SK-N-SH treated with all-trans-retinoic acid at 6 μM for 48 hours (cell line): ENCODE data around the gene GAL3ST1.

Source experiments
- ATAC-seq: fragments of 200-7000 bp; cut with Tn5 transposase; 3 replicates; pipeline ENCODE4 v1.9.1; 2020; ENCODE audit warnings: mild to moderate bottlenecking, moderate library complexity
- BACH2 ChIP-seq: fragments of 250-450 bp; sonication (Bioruptor Pico); IDR thresholded peaks from 2 replicates; pipeline ENCODE4 v1.9.0; 2021; ENCODE audit warnings: mild to moderate bottlenecking, borderline replicate concordance
- ESRRG ChIP-seq: fragments of 250-450 bp; sonication (Bioruptor Pico); IDR thresholded peaks from 2 replicates; pipeline ENCODE4 v1.6.1; 2021; ENCODE audit warnings: mild to moderate bottlenecking
- GLIS3 ChIP-seq: fragments of 250-450 bp; sonication (Bioruptor Pico); IDR thresholded peaks from 2 replicates; pipeline ENCODE4 v1.5.0; 2020; ENCODE audit warnings: mild to moderate bottlenecking, moderate library complexity
- ISL1 ChIP-seq: fragments of 250-450 bp; sonication (Bioruptor Pico); IDR thresholded peaks from 2 replicates; pipeline ENCODE4 v2.1.2; 2022; ENCODE audit warnings: mild to moderate bottlenecking, moderate library complexity
- OSR1 ChIP-seq: fragments of 250-450 bp; sonication (Bioruptor Pico); IDR thresholded peaks from 2 replicates; pipeline ENCODE4 v1.8.0; 2022; ENCODE audit warnings: moderate library complexity, mild to moderate bottlenecking, inconsistent platforms
- RARB ChIP-seq: fragments of 250-450 bp; sonication (Bioruptor Pico); IDR thresholded peaks from 2 replicates; pipeline ENCODE4 v1.8.0; 2021; ENCODE audit warnings: mild to moderate bottlenecking, moderate library complexity
- SNAI2 ChIP-seq: fragments of 250-450 bp; sonication (Bioruptor Pico); IDR thresholded peaks from 2 replicates; pipeline ENCODE4 v1.5.0; 2020; ENCODE audit warnings: mild to moderate bottlenecking, moderate library complexity
- TCF4 ChIP-seq: fragments of 250-450 bp; sonication (Bioruptor Pico); IDR thresholded peaks from 2 replicates; pipeline ENCODE4 v1.8.0; 2021; ENCODE audit warnings: mild to moderate bottlenecking, moderate library complexity, borderline replicate concordance
- TOX ChIP-seq: fragments of 250-450 bp; sonication (Bioruptor Pico); IDR thresholded peaks from 2 replicates; pipeline ENCODE4 v1.8.0; 2021; ENCODE audit warnings: mild to moderate bottlenecking, moderate library complexity, borderline replicate concordance
- ZC3H10 ChIP-seq: fragments of 250-450 bp; sonication (Bioruptor Pico); IDR thresholded peaks from 2 replicates; pipeline ENCODE4 v1.5.1; 2021; ENCODE audit warnings: mild to moderate bottlenecking, moderate library complexity
- ZFP3 ChIP-seq: fragments of 250-450 bp; sonication (Bioruptor Pico); IDR thresholded peaks from 2 replicates; pipeline ENCODE4 v1.5.0; 2020; ENCODE audit warnings: mild to moderate bottlenecking, moderate library complexity
- ZFP30 ChIP-seq: fragments of 450-650 bp; formaldehyde crosslinking; IDR thresholded peaks from 2 replicates; pipeline ENCODE4 v1.5.0; 2022; ENCODE audit warnings: mild to moderate bottlenecking, moderate library complexity
- ZNF565 ChIP-seq: fragments of 450-650 bp; formaldehyde crosslinking; conservative IDR thresholded peaks from 2 replicates; pipeline ENCODE4 v1.5.0; 2020; ENCODE audit warnings: low read depth, mild to moderate bottlenecking, moderate library complexity
- ZNF70 ChIP-seq: fragments of 450-650 bp; formaldehyde crosslinking; IDR thresholded peaks from 2 replicates; pipeline ENCODE4 v1.5.0; 2020; ENCODE audit warnings: mild to moderate bottlenecking, moderate library complexity
- ZNF8 ChIP-seq: fragments of 450-650 bp; formaldehyde crosslinking; IDR thresholded peaks from 2 replicates; pipeline ENCODE4 v1.5.0; 2020; ENCODE audit warnings: mild to moderate bottlenecking, moderate library complexity
- TF ChIP-seq, protein P1 (sequence below): fragments of 250-450 bp; sonication (Bioruptor Pico); IDR thresholded peaks from 2 replicates; pipeline ENCODE4 v1.5.0; 2020; ENCODE audit warnings: mild to moderate bottlenecking, moderate library complexity
- TF ChIP-seq, protein P2 (sequence below): fragments of 250-450 bp; sonication (Bioruptor Pico); IDR thresholded peaks from 2 replicates; pipeline ENCODE4 v1.8.0; 2021; ENCODE audit warnings: low read depth, mild to moderate bottlenecking, moderate library complexity, borderline replicate concordance
- TF ChIP-seq, protein P3 (sequence below): fragments of 250-450 bp; sonication (Bioruptor Pico); IDR thresholded peaks from 2 replicates; pipeline ENCODE4 v1.8.0; 2020; ENCODE audit warnings: mild to moderate bottlenecking, moderate library complexity, borderline replicate concordance
- TF ChIP-seq, protein P4 (sequence below): fragments of 250-450 bp; sonication (Bioruptor Pico); IDR thresholded peaks from 2 replicates; pipeline ENCODE4 v1.5.1; 2021; ENCODE audit warnings: mild to moderate bottlenecking, moderate library complexity
- TF ChIP-seq, protein P5 (sequence below): fragments of 250-450 bp; sonication (Bioruptor Pico); IDR thresholded peaks from 2 replicates; pipeline ENCODE4 v1.5.1; 2020; ENCODE audit warnings: low read depth, mild to moderate bottlenecking, moderate library complexity

The GAL3ST1 gene

DNA sequence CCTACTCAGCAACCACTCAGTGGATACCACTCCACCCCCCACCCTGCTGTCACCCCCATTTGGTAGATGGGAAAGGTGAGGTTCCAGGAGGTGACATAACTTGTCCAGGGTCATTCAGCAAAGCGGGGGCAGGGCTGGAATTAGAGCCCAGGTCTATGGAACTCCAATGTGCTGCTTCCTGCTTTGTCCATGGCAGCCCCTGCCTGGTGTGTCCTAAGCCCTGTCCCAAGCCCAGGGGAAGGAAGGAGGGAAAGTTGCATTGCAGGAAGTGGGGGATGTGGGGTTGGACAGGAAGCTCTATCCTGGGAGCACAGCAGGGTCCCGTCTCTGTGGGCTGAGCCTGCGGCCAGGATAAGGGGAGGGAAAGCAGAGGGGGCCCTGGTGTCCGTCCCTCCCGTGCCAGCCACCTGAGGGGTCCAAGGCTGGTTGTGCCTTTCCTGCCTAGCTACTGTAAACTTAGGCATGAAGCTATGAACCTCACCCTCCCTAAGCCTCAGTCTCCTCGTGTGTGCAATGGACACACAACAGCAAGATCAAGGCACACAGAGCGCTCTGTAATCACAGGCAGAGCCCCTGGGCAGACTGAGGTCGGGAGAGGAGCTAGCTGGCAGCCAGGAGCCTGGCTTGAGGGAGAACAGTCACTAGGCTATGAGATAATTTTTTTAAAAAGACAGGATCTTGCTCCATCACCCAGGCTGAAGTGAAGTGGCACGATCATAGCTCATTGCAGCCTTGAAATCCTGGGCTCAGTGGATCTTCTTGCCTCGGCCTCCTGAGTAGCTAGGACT lies 12.9 kb downstream of the GAL3ST1 start:
- ATAC-seq: no peak
- TF ChIP-seq, protein P1, sequence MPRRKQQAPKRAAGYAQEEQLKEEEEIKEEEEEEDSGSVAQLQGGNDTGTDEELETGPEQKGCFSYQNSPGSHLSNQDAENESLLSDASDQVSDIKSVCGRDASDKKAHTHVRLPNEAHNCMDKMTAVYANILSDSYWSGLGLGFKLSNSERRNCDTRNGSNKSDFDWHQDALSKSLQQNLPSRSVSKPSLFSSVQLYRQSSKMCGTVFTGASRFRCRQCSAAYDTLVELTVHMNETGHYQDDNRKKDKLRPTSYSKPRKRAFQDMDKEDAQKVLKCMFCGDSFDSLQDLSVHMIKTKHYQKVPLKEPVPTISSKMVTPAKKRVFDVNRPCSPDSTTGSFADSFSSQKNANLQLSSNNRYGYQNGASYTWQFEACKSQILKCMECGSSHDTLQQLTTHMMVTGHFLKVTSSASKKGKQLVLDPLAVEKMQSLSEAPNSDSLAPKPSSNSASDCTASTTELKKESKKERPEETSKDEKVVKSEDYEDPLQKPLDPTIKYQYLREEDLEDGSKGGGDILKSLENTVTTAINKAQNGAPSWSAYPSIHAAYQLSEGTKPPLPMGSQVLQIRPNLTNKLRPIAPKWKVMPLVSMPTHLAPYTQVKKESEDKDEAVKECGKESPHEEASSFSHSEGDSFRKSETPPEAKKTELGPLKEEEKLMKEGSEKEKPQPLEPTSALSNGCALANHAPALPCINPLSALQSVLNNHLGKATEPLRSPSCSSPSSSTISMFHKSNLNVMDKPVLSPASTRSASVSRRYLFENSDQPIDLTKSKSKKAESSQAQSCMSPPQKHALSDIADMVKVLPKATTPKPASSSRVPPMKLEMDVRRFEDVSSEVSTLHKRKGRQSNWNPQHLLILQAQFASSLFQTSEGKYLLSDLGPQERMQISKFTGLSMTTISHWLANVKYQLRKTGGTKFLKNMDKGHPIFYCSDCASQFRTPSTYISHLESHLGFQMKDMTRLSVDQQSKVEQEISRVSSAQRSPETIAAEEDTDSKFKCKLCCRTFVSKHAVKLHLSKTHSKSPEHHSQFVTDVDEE (CRISPR knock-in tag): no peak
- no peak for TF ChIP-seq SNAI2 (CRISPR knock-in tag)
- TF ChIP-seq ZNF565 (CRISPR knock-in tag): no peak
- TF ChIP-seq, protein P2, sequence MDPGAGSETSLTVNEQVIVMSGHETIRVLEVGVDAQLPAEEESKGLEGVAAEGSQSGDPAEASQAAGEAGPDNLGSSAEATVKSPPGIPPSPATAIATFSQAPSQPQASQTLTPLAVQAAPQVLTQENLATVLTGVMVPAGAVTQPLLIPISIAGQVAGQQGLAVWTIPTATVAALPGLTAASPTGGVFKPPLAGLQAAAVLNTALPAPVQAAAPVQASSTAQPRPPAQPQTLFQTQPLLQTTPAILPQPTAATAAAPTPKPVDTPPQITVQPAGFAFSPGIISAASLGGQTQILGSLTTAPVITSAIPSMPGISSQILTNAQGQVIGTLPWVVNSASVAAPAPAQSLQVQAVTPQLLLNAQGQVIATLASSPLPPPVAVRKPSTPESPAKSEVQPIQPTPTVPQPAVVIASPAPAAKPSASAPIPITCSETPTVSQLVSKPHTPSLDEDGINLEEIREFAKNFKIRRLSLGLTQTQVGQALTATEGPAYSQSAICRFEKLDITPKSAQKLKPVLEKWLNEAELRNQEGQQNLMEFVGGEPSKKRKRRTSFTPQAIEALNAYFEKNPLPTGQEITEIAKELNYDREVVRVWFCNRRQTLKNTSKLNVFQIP (CRISPR knock-in tag): no peak
- TF ChIP-seq RARB (CRISPR knock-in tag): no peak
- no peak for TF ChIP-seq TCF4 (CRISPR knock-in tag)
- no peak for TF ChIP-seq ZFP30 (CRISPR knock-in tag)
- TF ChIP-seq GLIS3 (CRISPR knock-in tag): no peak
- TF ChIP-seq ZC3H10 (CRISPR knock-in tag): no peak
- TF ChIP-seq, protein P3, sequence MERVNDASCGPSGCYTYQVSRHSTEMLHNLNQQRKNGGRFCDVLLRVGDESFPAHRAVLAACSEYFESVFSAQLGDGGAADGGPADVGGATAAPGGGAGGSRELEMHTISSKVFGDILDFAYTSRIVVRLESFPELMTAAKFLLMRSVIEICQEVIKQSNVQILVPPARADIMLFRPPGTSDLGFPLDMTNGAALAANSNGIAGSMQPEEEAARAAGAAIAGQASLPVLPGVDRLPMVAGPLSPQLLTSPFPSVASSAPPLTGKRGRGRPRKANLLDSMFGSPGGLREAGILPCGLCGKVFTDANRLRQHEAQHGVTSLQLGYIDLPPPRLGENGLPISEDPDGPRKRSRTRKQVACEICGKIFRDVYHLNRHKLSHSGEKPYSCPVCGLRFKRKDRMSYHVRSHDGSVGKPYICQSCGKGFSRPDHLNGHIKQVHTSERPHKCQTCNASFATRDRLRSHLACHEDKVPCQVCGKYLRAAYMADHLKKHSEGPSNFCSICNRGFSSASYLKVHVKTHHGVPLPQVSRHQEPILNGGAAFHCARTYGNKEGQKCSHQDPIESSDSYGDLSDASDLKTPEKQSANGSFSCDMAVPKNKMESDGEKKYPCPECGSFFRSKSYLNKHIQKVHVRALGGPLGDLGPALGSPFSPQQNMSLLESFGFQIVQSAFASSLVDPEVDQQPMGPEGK: no peak
- no peak for TF ChIP-seq BACH2 (CRISPR knock-in tag)
- TF ChIP-seq ZFP3 (CRISPR knock-in tag): no peak
- no peak for TF ChIP-seq ISL1 (CRISPR knock-in tag)

DNA sequence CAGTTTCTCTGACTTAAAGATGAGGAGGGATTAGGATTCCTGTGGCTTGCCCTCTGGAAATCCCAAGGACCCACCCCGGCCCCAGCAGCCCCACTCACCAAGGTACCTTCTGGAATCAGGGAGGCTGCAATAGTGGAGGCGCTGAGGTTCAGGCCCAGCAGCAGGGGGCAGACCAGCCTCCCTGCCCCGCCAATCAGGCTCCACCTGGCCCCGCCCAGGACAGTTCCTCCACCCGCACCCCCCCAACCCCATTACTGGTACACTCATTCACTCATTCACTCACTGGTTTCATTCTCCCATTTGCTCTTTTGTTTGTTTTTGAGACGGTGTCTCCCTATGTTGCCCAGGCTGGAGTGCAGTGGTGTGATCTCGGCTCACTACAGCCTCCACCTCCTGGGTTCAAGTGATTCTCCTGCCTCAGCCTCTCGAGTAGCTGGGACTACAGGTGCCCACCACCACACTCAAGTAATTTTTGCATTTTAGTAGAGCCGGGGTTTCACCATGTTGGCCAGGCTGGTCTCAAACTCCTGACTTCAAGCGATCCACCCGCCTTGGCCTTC lies 13.7 kb downstream of the GAL3ST1 start:
- ATAC-seq: peak; percentile 59

DNA sequence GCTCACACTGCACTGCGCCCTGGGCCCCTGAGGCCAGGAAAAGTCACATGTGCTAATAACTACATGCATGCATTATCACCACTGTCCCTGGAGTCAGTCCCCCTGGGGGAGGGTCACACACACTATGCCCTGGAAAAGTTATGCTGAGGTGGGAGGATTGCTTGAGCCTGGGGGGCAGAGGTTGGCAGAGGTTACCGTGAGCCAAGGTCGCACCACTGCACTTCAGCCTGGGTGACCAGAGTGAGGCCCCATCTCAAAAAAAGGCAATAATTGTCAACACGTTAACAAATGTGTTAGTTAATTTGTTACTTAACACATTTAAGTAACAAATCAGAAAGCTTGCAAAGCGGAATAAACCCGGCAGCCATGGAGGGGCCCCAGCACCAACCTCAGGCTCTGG lies 14.6 kb downstream of the GAL3ST1 start:
- ATAC-seq: no peak
- TF ChIP-seq RARB (CRISPR knock-in tag) (no peak), TCF4 (CRISPR knock-in tag) (no peak), ZFP3 (CRISPR knock-in tag) (no peak), ZNF70 (CRISPR knock-in tag) (no peak)
- TF ChIP-seq, protein P4, sequence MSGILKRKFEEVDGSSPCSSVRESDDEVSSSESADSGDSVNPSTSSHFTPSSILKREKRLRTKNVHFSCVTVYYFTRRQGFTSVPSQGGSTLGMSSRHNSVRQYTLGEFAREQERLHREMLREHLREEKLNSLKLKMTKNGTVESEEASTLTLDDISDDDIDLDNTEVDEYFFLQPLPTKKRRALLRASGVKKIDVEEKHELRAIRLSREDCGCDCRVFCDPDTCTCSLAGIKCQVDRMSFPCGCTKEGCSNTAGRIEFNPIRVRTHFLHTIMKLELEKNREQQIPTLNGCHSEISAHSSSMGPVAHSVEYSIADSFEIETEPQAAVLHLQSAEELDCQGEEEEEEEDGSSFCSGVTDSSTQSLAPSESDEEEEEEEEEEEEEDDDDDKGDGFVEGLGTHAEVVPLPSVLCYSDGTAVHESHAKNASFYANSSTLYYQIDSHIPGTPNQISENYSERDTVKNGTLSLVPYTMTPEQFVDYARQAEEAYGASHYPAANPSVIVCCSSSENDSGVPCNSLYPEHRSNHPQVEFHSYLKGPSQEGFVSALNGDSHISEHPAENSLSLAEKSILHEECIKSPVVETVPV (CRISPR knock-in tag): no peak

DNA sequence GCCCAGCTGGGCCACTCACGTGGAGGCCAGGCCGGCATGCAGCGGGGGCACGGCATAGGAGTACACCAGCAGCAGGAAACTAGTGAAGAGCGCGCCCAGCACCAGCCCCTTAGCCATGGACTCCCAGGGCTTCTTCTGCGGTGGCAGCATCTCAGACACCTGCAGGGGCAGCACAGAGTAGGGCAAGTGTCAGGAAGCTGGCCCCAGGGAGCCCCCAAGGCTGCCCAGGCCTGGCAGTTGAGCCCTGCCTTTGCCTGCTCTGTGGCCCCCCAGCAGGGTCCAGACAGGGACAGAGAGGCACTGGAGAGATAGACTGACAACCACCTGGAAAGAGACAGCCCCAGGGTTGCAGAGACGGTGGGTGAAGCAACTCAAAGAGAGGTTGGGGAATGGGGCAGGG lies 17.2 kb downstream of the GAL3ST1 start:
- ATAC-seq: no peak
- TF ChIP-seq OSR1 (CRISPR knock-in tag) (no peak), GLIS3 (CRISPR knock-in tag) (no peak), ZC3H10 (CRISPR knock-in tag) (no peak), ZNF8 (CRISPR knock-in tag) (no peak), ISL1 (CRISPR knock-in tag) (no peak), RARB (CRISPR knock-in tag) (no peak), BACH2 (CRISPR knock-in tag) (no peak), ZNF70 (CRISPR knock-in tag) (no peak), ESRRG (CRISPR knock-in tag) (no peak), ZNF565 (CRISPR knock-in tag) (no peak), TOX (CRISPR knock-in tag) (no peak), ZFP30 (CRISPR knock-in tag) (no peak), TCF4 (CRISPR knock-in tag) (no peak)
- TF ChIP-seq, protein P5, sequence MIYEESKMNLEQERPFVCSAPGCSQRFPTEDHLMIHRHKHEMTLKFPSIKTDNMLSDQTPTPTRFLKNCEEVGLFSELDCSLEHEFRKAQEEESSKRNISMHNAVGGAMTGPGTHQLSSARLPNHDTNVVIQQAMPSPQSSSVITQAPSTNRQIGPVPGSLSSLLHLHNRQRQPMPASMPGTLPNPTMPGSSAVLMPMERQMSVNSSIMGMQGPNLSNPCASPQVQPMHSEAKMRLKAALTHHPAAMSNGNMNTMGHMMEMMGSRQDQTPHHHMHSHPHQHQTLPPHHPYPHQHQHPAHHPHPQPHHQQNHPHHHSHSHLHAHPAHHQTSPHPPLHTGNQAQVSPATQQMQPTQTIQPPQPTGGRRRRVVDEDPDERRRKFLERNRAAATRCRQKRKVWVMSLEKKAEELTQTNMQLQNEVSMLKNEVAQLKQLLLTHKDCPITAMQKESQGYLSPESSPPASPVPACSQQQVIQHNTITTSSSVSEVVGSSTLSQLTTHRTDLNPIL: no peak
- TF ChIP-seq, protein P4 (CRISPR knock-in tag): no peak
- TF ChIP-seq, protein P1 (CRISPR knock-in tag): no peak
